HT-29 (cell line): ENCODE results near the gene UQCC5. TPM values are rescaled to one million over a fixed set of nuclear protein-coding genes. Genes with fewer than 3 reads are reported as not detected.

Experiments
- DNase-seq: peaks from one replicate; pipeline ENCODE4 v3.0.0-alpha.2; 2015; ENCODE audit warnings: low spot score
- total RNA-seq: library from RNA; depleted of rRNA; stranded (reverse); fragments of >200 nt; shearing (Covaris generic); gene quantifications from 2 replicates; pipeline ENCODE4 v1.2.3, GENCODE V29; 2014; rRNA removed

Gene UQCC5
- total RNA-seq, result 15.3 and 38.3 TPM in 2 replicates

- peak; percentile 93 for DNase-seq
Observed at GRCh38 chr3:52536369-52537164, at the start of gene UQCC5. UQCC5 (plus strand) TSS chr3:52536605; CDS start chr3:52536756, 151 bp downstream.

- no peak for DNase-seq
Observed at GRCh38 chr3:52487050-52487787, 49.2 kb upstream of the UQCC5 start.

GRCh38 chr3:52487788-52488691 lies 48.4 kb upstream of the UQCC5 start:
- DNase-seq, result no peak

- DNase-seq, result no peak
Observed at GRCh38 chr3:52488746-52489145, 47.7 kb upstream of the UQCC5 start.

- DNase-seq, result no peak
Observed at GRCh38 chr3:52489453-52489852, 47.0 kb upstream of the UQCC5 start.

- DNase-seq, result no peak
Observed at GRCh38 chr3:52490035-52490938, 46.1 kb upstream of the UQCC5 start.

GRCh38 chr3:52490939-52491526 lies 45.4 kb upstream of the UQCC5 start:
- DNase-seq, result no peak

- DNase-seq, result no peak
Observed at GRCh38 chr3:52492059-52492458, 44.3 kb upstream of the UQCC5 start.

GRCh38 chr3:52493232-52494017 lies 43.0 kb upstream of the UQCC5 start:
- DNase-seq, result no peak

GRCh38 chr3:52494445-52494844 lies 42.0 kb upstream of the UQCC5 start:
- DNase-seq, result no peak

GRCh38 chr3:52494886-52495495 lies 41.4 kb upstream of the UQCC5 start, which contains the start of gene STAB1:
STAB1 (plus strand) TSS chr3:52495338; CDS start chr3:52495414, 76 bp downstream.
- no peak for DNase-seq

- no peak for DNase-seq
Observed at GRCh38 chr3:52495777-52496602, 40.4 kb upstream of the UQCC5 start.

GRCh38 chr3:52498137-52499054 lies 38.0 kb upstream of the UQCC5 start:
- no peak for DNase-seq

GRCh38 chr3:52501046-52501445 lies 35.4 kb upstream of the UQCC5 start:
- no peak for DNase-seq

GRCh38 chr3:52502001-52502400 lies 34.4 kb upstream of the UQCC5 start:
- no peak for DNase-seq

GRCh38 chr3:52502808-52503350 lies 33.5 kb upstream of the UQCC5 start:
- DNase-seq, result no peak
